PC-9 (cell line): Measurements from ENCODE around the gene RNF157. TPM values are rescaled to one million over a fixed set of nuclear protein-coding genes. Genes with fewer than 3 reads are reported as not detected.

Experiments used
- BruUV-seq: library from RNA; stranded (reverse); fragments of 400-500 nt; replicated peaks from 2 replicates; lab custom pipeline; 2021; lab: Mats Ljungman, UMichigan
- CTCF ChIA-PET: fragments of 300-600 bp; sonication (Branson Sonifier 250); formaldehyde crosslinking; loops from one replicate; lab custom pipeline; 2022; ENCODE audit warnings: antibody characterized with exemption; lab: Charles Lee
- POLR2A ChIA-PET: fragments of 300-600 bp; sonication (Branson Sonifier 250); formaldehyde crosslinking; loops from one replicate; lab custom pipeline; 2022; ENCODE audit warnings: antibody characterized with exemption; ENCODE audit not compliant: unreplicated experiment; lab: Charles Lee
- DNase-seq, 2 experiments: peaks; one replicate each; pipeline versions ENCODE4 v3.0.0 to v3.0.0-alpha.2; 2015 to 2022; ENCODE audit warnings: mixed read lengths in 1 of 2
- H2AFZ ChIP-seq: fragments of 200-600 bp; sonication (generic); 2 replicates; pipeline ENCODE4 v1.8.1; 2017; ENCODE audit warnings: antibody characterized with exemption
- H3F3A ChIP-seq: fragments of 200-600 bp; sonication (generic); 2 replicates; pipeline ENCODE4 v1.8.1; 2017; ENCODE audit warnings: antibody characterized with exemption, mild to moderate bottlenecking, low read depth; ENCODE audit not compliant: insufficient read depth
- H3K27ac ChIP-seq: fragments of 200-600 bp; sonication (generic); 2 replicates; pipeline ENCODE4 v1.6.1; 2016; ENCODE audit warnings: mixed run types
- H3K27me3 ChIP-seq: fragments of 200-600 bp; sonication (generic); 2 replicates; pipeline ENCODE4 v1.6.1; 2016; ENCODE audit warnings: low read depth, mixed run types; ENCODE audit not compliant: insufficient read depth
- H3K36me3 ChIP-seq: fragments of 200-600 bp; sonication (generic); 2 replicates; pipeline ENCODE4 v1.6.1; 2016; ENCODE audit warnings: low read depth, mixed run types
- H3K4me1 ChIP-seq: fragments of 200-600 bp; sonication (generic); replicated peaks from 2 replicates; pipeline ENCODE4 v1.6.1; 2016; ENCODE audit warnings: mixed run types; ENCODE audit not compliant: insufficient read depth
- H3K4me2 ChIP-seq: fragments of 200-600 bp; sonication (generic); 2 replicates; pipeline ENCODE4 v1.6.1; 2017; ENCODE audit warnings: mixed run types
- H3K4me3 ChIP-seq: fragments of 200-600 bp; sonication (generic); 2 replicates; pipeline ENCODE4 v1.6.1; 2016; ENCODE audit warnings: mixed run types
- H3K79me2 ChIP-seq: fragments of 200-600 bp; sonication (generic); 2 replicates; pipeline ENCODE4 v1.6.1; 2017; ENCODE audit warnings: low read depth, mixed run types
- H3K9me2 ChIP-seq: fragments of 200-600 bp; sonication (generic); 2 replicates; pipeline ENCODE4 v1.8.1; 2017; ENCODE audit warnings: mild to moderate bottlenecking; ENCODE audit not compliant: insufficient read depth
- H3K9me3 ChIP-seq: fragments of 200-600 bp; sonication (generic); 2 replicates; pipeline ENCODE4 v1.8.1; 2016; ENCODE audit warnings: low read depth; ENCODE audit not compliant: insufficient read depth
- H4K20me1 ChIP-seq: fragments of 200-600 bp; sonication (generic); 2 replicates; pipeline ENCODE4 v1.8.1; 2017; ENCODE audit not compliant: insufficient read depth
- EZH2 ChIP-seq: fragments of 200-600 bp; sonication (generic); IDR thresholded peaks from 2 replicates; pipeline ENCODE4 v1.8.0; 2017; ENCODE audit warnings: antibody characterized with exemption, low read depth
- intact Hi-C: fragments of 100-400 bp; cut with micrococcal nuclease; formaldehyde crosslinking; loops from one replicate; pipeline ENCODE4 v1.10.0; 2022; ENCODE audit not compliant: unreplicated experiment
- total RNA-seq: library from RNA; stranded (reverse); gene quantifications from 2 replicates; pipeline ENCODE4 v1.2.3, GENCODE V29; 2021
- TF ChIP-seq, protein P1 (sequence below): fragments of 200-600 bp; sonication (generic); conservative IDR thresholded peaks from 2 replicates; pipeline ENCODE4 v1.6.1; 2017; ENCODE audit warnings: mixed run types, antibody characterized with exemption, mild to moderate bottlenecking, moderate library complexity

Gene RNF157
- total RNA-seq, 1 experiment from 2014 or later, result 7.2 TPM

- ChIA-PET POLR2A (interaction anchor here (0.5 kb wide), 1 partner anchor 12 kb away, joined by 5 read pairs; no protein-coding TSS in a partner anchor), CTCF (no interaction called here)
- Histone ChIP-seq H3K36me3 (no peaks in the 10 kb centered on the region), H3K4me3 (no peak overlapping the region), H2AFZ (no peak overlapping the region), H3F3A (peaks cover 9% of the 10 kb centered on the region), H3K27me3 (no peaks in the 10 kb centered on the region), H3K4me2 (no peak overlapping the region), H3K27ac (no peak overlapping the region), H3K9me2 (no peaks in the 10 kb centered on the region), H4K20me1 (peaks cover 5% of the 10 kb centered on the region; the same call in 1 of the 2 replicates), H3K79me2 (peaks cover 37% of the 10 kb centered on the region), H3K4me1 (peaks cover 17% of the 10 kb centered on the region), H3K9me3 (no peaks in the 10 kb centered on the region)
- no peak for DNase-seq
- no peak for TF ChIP-seq EZH2
- TF ChIP-seq, protein P1, sequence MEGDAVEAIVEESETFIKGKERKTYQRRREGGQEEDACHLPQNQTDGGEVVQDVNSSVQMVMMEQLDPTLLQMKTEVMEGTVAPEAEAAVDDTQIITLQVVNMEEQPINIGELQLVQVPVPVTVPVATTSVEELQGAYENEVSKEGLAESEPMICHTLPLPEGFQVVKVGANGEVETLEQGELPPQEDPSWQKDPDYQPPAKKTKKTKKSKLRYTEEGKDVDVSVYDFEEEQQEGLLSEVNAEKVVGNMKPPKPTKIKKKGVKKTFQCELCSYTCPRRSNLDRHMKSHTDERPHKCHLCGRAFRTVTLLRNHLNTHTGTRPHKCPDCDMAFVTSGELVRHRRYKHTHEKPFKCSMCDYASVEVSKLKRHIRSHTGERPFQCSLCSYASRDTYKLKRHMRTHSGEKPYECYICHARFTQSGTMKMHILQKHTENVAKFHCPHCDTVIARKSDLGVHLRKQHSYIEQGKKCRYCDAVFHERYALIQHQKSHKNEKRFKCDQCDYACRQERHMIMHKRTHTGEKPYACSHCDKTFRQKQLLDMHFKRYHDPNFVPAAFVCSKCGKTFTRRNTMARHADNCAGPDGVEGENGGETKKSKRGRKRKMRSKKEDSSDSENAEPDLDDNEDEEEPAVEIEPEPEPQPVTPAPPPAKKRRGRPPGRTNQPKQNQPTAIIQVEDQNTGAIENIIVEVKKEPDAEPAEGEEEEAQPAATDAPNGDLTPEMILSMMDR, result no peak
- intact Hi-C loops, result loop anchor here (10.0 kb wide), 2 partner anchors 366 to 496 kb away; partner anchors contain the start of gene MRPL38
- no TSS peak for BruUV-seq
Observed at GRCh38 chr17:76270770-76271668, 30.7 kb upstream of the RNF157 start.

- no peak overlapping the region for H3K4me2 ChIP-seq
- CTCF ChIA-PET, result interaction anchor here (0.6 kb wide), 2 partner anchors 138 to 143 kb away, joined by 3 to 4 read pairs; no protein-coding TSS in a partner anchor
- BruUV-seq, result no TSS peak
- H3K9me3 ChIP-seq, result no peaks in the 10 kb centered on the region
- H3K27me3 ChIP-seq, result no peaks in the 10 kb centered on the region
- peaks cover 9% of the 10 kb centered on the region for H3F3A ChIP-seq
- POLR2A ChIA-PET, result interaction anchor here (0.5 kb wide), 1 partner anchor 13 kb away, joined by 5 read pairs; no protein-coding TSS in a partner anchor
- H3K4me3 ChIP-seq, result no peak overlapping the region
- H3K27ac ChIP-seq, result no peak overlapping the region
- H2AFZ ChIP-seq, result no peak overlapping the region
- intact Hi-C loops, result loop anchor here (10.0 kb wide), 2 partner anchors 365 to 495 kb away; partner anchors contain the start of gene MRPL38
- H3K9me2 ChIP-seq, result no peaks in the 10 kb centered on the region
- no peak for DNase-seq
- no peak for TF ChIP-seq EZH2
- TF ChIP-seq, protein P1, result no peak
- peaks cover 17% of the 10 kb centered on the region for H3K4me1 ChIP-seq
- H3K79me2 ChIP-seq, result peaks cover 42% of the 10 kb centered on the region
- H3K36me3 ChIP-seq, result no peaks in the 10 kb centered on the region
- peaks cover 5% of the 10 kb centered on the region; the same call in 1 of the 2 replicates for H4K20me1 ChIP-seq
Observed at GRCh38 chr17:76270127-76270592, 29.9 kb upstream of the RNF157 start.
